Esophagus muscularis mucosa (tissue), 4 donors: ENCODE results near the gene ITIH1. TPM values are rescaled to one million over a fixed set of nuclear protein-coding genes. Genes with fewer than 3 reads are reported as not detected.

Source experiments
- DNase-seq: peaks from one replicate; pipeline ENCODE4 v3.0.0-alpha.2; 2017; ENCODE audit errors: extremely low spot score
- H3K27ac ChIP-seq, 4 donors: fragments of 200-600 bp; sonication (generic); replicated peaks in 1 of 4; 1 replicate in 3 of 4; 2 replicates in 1 of 4; pipeline ENCODE4 v1.5.1; 2016 to 2019; ENCODE audit warnings: mild to moderate bottlenecking in 1 of 4
- H3K27me3 ChIP-seq, 4 donors: fragments of 200-600 bp; sonication (generic); one replicate each; pipeline versions ENCODE4 v1.5.1 to v1.6.0; 2016 to 2019
- H3K36me3 ChIP-seq, 4 donors: fragments of 200-600 bp; sonication (generic); one replicate each; pipeline ENCODE4 v1.5.1; 2016 to 2019
- H3K4me1 ChIP-seq, 4 donors: fragments of 200-600 bp; sonication (generic); one replicate each; pipeline ENCODE4 v1.5.1; 2016 to 2019
- H3K4me3 ChIP-seq, 4 donors: fragments of 200-600 bp; sonication (generic); 1 replicate in 2 of 4; 2 replicates in 2 of 4; pipeline ENCODE4 v1.5.1; 2016 to 2019; ENCODE audit warnings: mild to moderate bottlenecking in 4 of 4, moderate library complexity in 1 of 4
- H3K9me3 ChIP-seq, 4 donors: fragments of 200-600 bp; sonication (generic); 1 replicate in 3 of 4; 2 replicates in 1 of 4; pipeline ENCODE4 v1.5.1; 2016 to 2019
- EP300 ChIP-seq: sonication (generic); formaldehyde crosslinking; IDR thresholded peaks from one replicate; pipeline ENCODE4 v1.6.1; 2017; ENCODE audit warnings: antibody characterized with exemption
- POLR2A ChIP-seq: fragments of 450-650 bp; IDR thresholded peaks from one replicate; pipeline ENCODE4 v1.6.1; 2017; ENCODE audit warnings: antibody characterized with exemption, moderate library complexity, mild to moderate bottlenecking, low read depth
- POLR2AphosphoS5 ChIP-seq, 2 donors: sonication (generic); formaldehyde crosslinking; IDR thresholded peaks; one replicate each; pipeline ENCODE4 v1.6.1; 2017; ENCODE audit warnings: antibody characterized with exemption in 2 of 2
- WGBS: methylation state at CpG from one replicate; pipeline ENCODE4 v1.1.5; 2018; 5-methylcytosine and 5-hydroxymethylcytosine counted together
- intact Hi-C: fragments of 100-400 bp; cut with DNase I; formaldehyde crosslinking; loops from one replicate; pipeline ENCODE4 v1.15.1; 2023
- total RNA-seq, 4 donors: library from RNA; depleted of rRNA; stranded (reverse); fragments of >200 nt; gene quantifications; one replicate each; pipeline versions ENCODE4 v1.1.0 to v1.2.1, GENCODE V29; 2016
- TF ChIP-seq, protein P1 (sequence below), 3 experiments: fragments of 200-600 bp in 2 of 3; fragments of 450-650 bp in 1 of 3; sonication (generic) in 2 of 3; IDR thresholded peaks; one replicate each; pipeline ENCODE4 v1.5.1; 2017 to 2019; ENCODE audit warnings: antibody characterized with exemption in 3 of 3, mild to moderate bottlenecking in 2 of 3, moderate library complexity in 1 of 3

ITIH1 gene
- total RNA-seq, 4 donors from 2014 or later, result not detected

GRCh38 chr3:52792413-52792812, 15.0 kb downstream of the ITIH1 start:
- no peak overlapping the region for H3K4me3 ChIP-seq
- intact Hi-C loops, result no loop called here
- no peaks in the 10 kb centered on the region for H3K4me1 ChIP-seq
- 95% methylated on average over 3 of the region's 7 CpGs for WGBS
- no peaks in the 10 kb centered on the region for H3K27me3 ChIP-seq
- H3K27ac ChIP-seq, result no peak overlapping the region
- no peaks in the 10 kb centered on the region for H3K9me3 ChIP-seq
- no peaks in the 10 kb centered on the region for H3K36me3 ChIP-seq
- no peak for DNase-seq
- TF ChIP-seq EP300, result no peak
- no peak for TF ChIP-seq POLR2A
- TF ChIP-seq, protein P1, sequence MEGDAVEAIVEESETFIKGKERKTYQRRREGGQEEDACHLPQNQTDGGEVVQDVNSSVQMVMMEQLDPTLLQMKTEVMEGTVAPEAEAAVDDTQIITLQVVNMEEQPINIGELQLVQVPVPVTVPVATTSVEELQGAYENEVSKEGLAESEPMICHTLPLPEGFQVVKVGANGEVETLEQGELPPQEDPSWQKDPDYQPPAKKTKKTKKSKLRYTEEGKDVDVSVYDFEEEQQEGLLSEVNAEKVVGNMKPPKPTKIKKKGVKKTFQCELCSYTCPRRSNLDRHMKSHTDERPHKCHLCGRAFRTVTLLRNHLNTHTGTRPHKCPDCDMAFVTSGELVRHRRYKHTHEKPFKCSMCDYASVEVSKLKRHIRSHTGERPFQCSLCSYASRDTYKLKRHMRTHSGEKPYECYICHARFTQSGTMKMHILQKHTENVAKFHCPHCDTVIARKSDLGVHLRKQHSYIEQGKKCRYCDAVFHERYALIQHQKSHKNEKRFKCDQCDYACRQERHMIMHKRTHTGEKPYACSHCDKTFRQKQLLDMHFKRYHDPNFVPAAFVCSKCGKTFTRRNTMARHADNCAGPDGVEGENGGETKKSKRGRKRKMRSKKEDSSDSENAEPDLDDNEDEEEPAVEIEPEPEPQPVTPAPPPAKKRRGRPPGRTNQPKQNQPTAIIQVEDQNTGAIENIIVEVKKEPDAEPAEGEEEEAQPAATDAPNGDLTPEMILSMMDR (IDR thresholded peaks at IDR 0.05), result no peak
- TF ChIP-seq POLR2AphosphoS5 (IDR thresholded peaks at IDR 0.05), result no peak

- TF ChIP-seq, protein P1 (IDR thresholded peaks at IDR 0.05), result no peak
- TF ChIP-seq POLR2A (no peak), POLR2AphosphoS5 (IDR thresholded peaks at IDR 0.05) (no peak), EP300 (no peak)
- intact Hi-C loops, result no loop called here
- 80% methylated on average over 16 of the region's 18 CpGs for WGBS
- H3K4me3 ChIP-seq, result no peak overlapping the region
- no peaks in the 10 kb centered on the region for H3K27me3 ChIP-seq
- H3K27ac ChIP-seq, result no peak overlapping the region
- no peaks in the 10 kb centered on the region for H3K9me3 ChIP-seq
- no peaks in the 10 kb centered on the region for H3K4me1 ChIP-seq
- DNase-seq, result no peak
- no peaks in the 10 kb centered on the region for H3K36me3 ChIP-seq
Observed at GRCh38 chr3:52792961-52793695, 15.7 kb downstream of the ITIH1 start.

DNA sequence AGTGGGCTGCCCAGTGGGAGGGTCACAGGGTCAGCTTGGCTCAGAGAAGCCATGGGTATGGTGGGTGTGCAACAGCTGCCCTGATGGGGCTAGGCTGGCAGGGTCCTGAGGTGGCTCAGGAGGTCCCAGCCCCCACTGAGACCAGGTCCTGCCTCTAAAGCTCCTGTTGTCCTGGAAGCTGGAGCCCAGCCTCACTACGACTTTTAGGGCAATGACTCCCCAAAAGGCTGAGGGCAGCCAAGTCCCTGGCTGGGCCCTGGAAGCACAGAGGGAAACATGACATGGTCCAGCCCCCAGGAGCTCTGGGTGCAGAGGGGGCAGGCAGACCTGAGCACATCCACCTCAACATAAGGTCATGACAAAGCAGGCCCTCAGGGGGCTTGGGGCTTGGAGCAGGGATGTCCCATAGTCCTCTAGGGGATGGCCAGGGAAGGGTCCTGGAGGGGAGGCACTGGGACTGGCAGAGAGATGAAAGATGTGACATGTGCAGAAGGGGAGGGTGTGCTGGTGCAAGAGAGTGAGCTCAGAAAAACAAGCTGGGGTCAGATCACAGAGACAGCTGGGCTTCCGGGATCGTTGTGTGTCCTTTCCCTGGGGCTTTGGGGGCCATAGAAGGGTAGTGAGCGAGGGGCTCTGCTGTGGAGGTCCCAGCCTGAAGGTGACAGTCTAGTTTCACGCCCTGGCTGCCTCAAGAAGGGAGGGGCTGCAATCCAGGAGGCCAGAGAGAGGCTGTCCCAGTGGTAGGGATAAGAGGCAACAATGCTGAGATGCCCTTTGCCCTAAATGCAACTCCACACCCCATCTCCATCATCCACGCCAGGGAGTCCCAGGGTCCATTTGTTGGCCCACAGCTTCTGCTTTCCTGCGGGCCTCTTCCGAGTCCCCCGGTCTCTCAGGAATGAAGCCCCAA, 16.6 kb downstream of the ITIH1 start:
- H3K9me3 ChIP-seq, result no peaks in the 10 kb centered on the region
- no peak overlapping the region for H3K27ac ChIP-seq
- TF ChIP-seq, protein P1 (IDR thresholded peaks at IDR 0.05), result no peak
- TF ChIP-seq POLR2A, result no peak
- no peak for TF ChIP-seq POLR2AphosphoS5 (IDR thresholded peaks at IDR 0.05)
- TF ChIP-seq EP300, result no peak
- H3K27me3 ChIP-seq, result no peaks in the 10 kb centered on the region
- WGBS, result 73% methylated on average over 7 of the region's 9 CpGs
- no peak for DNase-seq
- no peak overlapping the region for H3K4me3 ChIP-seq
- H3K4me1 ChIP-seq, result no peaks in the 10 kb centered on the region
- intact Hi-C loops, result no loop called here
- no peaks in the 10 kb centered on the region for H3K36me3 ChIP-seq

- WGBS, result 77% methylated on average over 7 of the region's 10 CpGs
- Histone ChIP-seq H3K27ac (no peak within 1 kb of the TSS), H3K36me3 (no peaks in the 10 kb centered on the region), H3K9me3 (no peaks in the 10 kb centered on the region), H3K27me3 (no peaks in the 10 kb centered on the region), H3K4me1 (no peaks in the 10 kb centered on the region), H3K4me3 (no peak within 1 kb of the TSS)
- TF ChIP-seq, protein P1 (IDR thresholded peaks at IDR 0.05), result no peak
- TF ChIP-seq POLR2A, result no peak
- TF ChIP-seq EP300, result no peak
- no peak for TF ChIP-seq POLR2AphosphoS5 (IDR thresholded peaks at IDR 0.05)
- intact Hi-C loops, result no loop called here
- DNase-seq, result no peak
Observed at GRCh38 chr3:52794612-52795099, 17.3 kb downstream of the ITIH1 start, which contains the start of gene ITIH3. Gene ITIH3 (plus strand): TSS chr3:52794796. CDS start chr3:52794804, 8 bp downstream.
